GM12892 (cell line): ENCODE data around the gene CRY2.

Experiments used
- POLR2A ChIP-seq: IDR thresholded peaks from 2 replicates; pipeline ENCODE4 v1.6.1; 2011; ENCODE audit warnings: low read depth, low read length, control low read depth
- POLR2AphosphoS5 ChIP-seq: IDR thresholded peaks from 2 replicates; pipeline ENCODE4 v1.6.1; 2011; ENCODE audit warnings: low read depth, low read length, control low read depth
- TAF1 ChIP-seq: IDR thresholded peaks from 2 replicates; pipeline ENCODE4 v1.6.1; 2011; ENCODE audit warnings: low read depth, mild to moderate bottlenecking, control low read depth, low read length, borderline replicate concordance

GRCh38 chr11:45897556-45897955 lies 50.3 kb downstream of the CRY2 start:
- TF ChIP-seq POLR2A (no peak), POLR2AphosphoS5 (no peak), TAF1 (no peak)
